Smooth muscle cell (in vitro differentiated cells): ENCODE measurements around the gene TLX3. TPM values are rescaled to one million over a fixed set of nuclear protein-coding genes. Genes with fewer than 3 reads are reported as not detected.

Experiments
- DNase-seq: peaks from one replicate; lab custom pipeline; 2025; ENCODE audit not compliant: unreplicated experiment; lab: John Stamatoyannopoulos, UW
- H2AFZ ChIP-seq: fragments of 200-600 bp; sonication (generic); 2 replicates; pipeline ENCODE4 v1.6.0; 2016; ENCODE audit warnings: antibody characterized with exemption, low read depth, mild to moderate bottlenecking
- H3F3A ChIP-seq: fragments of 200-600 bp; sonication (generic); 2 replicates; pipeline ENCODE4 v1.6.0; 2017; ENCODE audit warnings: antibody characterized with exemption, low read depth
- H3K27ac ChIP-seq: fragments of 200-600 bp; sonication (generic); 2 replicates; pipeline ENCODE4 v1.5.1; 2016; ENCODE audit warnings: low read depth, mild to moderate bottlenecking
- H3K27me3 ChIP-seq: fragments of 200-600 bp; sonication (generic); 2 replicates; pipeline ENCODE4 v1.6.1; 2016; ENCODE audit warnings: low read depth, mild to moderate bottlenecking
- H3K36me3 ChIP-seq: fragments of 200-600 bp; sonication (generic); 2 replicates; pipeline ENCODE4 v1.5.1; 2016; ENCODE audit warnings: low read depth
- H3K4me1 ChIP-seq: fragments of 200-600 bp; sonication (generic); 2 replicates; pipeline ENCODE4 v1.5.1; 2016; ENCODE audit warnings: low read depth
- H3K4me2 ChIP-seq: fragments of 200-600 bp; sonication (generic); 2 replicates; pipeline ENCODE4 v1.6.0; 2016; ENCODE audit warnings: mild to moderate bottlenecking
- H3K4me3 ChIP-seq: fragments of 200-600 bp; sonication (generic); 2 replicates; pipeline ENCODE4 v1.5.1; 2016; ENCODE audit warnings: mild to moderate bottlenecking
- H3K79me2 ChIP-seq: fragments of 200-600 bp; sonication (generic); 2 replicates; pipeline ENCODE4 v1.6.0; 2016; ENCODE audit warnings: low read depth, mild to moderate bottlenecking
- H3K9ac ChIP-seq: fragments of 200-600 bp; sonication (generic); 2 replicates; pipeline ENCODE4 v1.6.0; 2016; ENCODE audit warnings: low read depth
- H3K9me3 ChIP-seq: fragments of 200-600 bp; sonication (generic); replicated peaks from 2 replicates; pipeline ENCODE4 v1.5.1; 2016; ENCODE audit warnings: low read depth
- H4K20me1 ChIP-seq: fragments of 200-600 bp; sonication (generic); 2 replicates; pipeline ENCODE4 v1.6.0; 2016; ENCODE audit warnings: low read depth
- WGBS: methylation state at CpG from one replicate; pipeline ENCODE4 v1.1.7; 2016; ENCODE audit warnings: low lambda C conversion rate; 5-methylcytosine and 5-hydroxymethylcytosine counted together
- polyA plus RNA-seq: library from polyadenylated mRNA; unstranded; fragments of >200 nt; fragmentation: Nextera tagmentation; extraction: Ambion mirVana; gene quantifications from 2 replicates; pipeline ENCODE4 v1.2.1, GENCODE V29; 2016
- total RNA-seq: library from RNA; depleted of rRNA; stranded (reverse); fragments of >200 nt; gene quantifications from 2 replicates; pipeline ENCODE4 v1.2.3, GENCODE V29; 2014
- TF ChIP-seq, protein P1 (sequence below): fragments of 200-600 bp; sonication (generic); IDR thresholded peaks from 2 replicates; pipeline ENCODE4 v1.5.1; 2017; ENCODE audit warnings: borderline replicate concordance, mild to moderate bottlenecking, antibody characterized with exemption; ENCODE audit not compliant: insufficient read depth, poor library complexity, severe bottlenecking

Gene TLX3
- total and polyA plus RNA-seq, 2 experiments from 2014 or later = 0.10 TPM; not detected in 1

DNA sequence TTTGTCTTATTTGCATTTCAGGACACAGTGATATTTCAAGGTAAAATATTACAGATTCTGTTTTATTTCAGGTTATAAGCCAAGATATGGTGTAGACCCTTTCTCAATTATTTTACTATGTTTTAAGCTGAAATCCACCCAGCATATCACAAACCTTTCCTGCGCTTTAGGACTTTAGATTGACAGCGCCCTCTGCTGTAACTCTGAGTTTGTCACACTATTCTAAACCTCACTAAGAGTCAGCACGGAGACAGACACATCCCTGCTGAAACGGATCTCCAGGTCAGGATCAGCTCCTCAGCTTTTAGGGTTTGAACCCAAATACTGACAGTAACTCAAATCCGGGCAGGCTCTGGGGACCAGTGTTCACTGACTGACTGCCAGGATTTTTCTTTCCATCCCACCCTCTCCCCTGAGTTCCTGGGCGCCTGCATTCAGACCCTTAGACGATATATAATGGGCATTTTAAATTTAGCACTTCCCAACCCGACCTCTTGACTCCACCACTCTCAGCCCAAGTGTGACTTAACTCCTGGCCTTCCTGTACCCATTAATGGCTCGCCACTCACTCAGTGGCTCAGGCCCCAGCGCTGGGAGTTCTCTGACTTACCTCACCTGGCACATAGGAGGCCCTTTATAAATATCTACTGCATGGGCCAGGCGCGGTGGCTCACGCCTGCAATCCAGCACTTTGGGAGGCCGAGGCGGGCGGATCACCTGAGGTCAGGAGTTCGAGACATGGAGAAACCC is 33.5 kb downstream of the TLX3 start:
- no peaks in the 10 kb centered on the region for H3K79me2 ChIP-seq
- DNase-seq = no peak
- no peak overlapping the region for H3K4me3 ChIP-seq
- H3K27me3 ChIP-seq = peaks cover 4% of the 10 kb centered on the region
- H3K4me2 ChIP-seq = no peak overlapping the region
- 57% methylated on average over 17 of the region's 17 CpGs for WGBS
- no peaks in the 10 kb centered on the region for H3F3A ChIP-seq
- no peak overlapping the region for H3K27ac ChIP-seq
- no peaks in the 10 kb centered on the region for H3K4me1 ChIP-seq
- H3K9me3 ChIP-seq = no peaks in the 10 kb centered on the region
- no peak overlapping the region for H2AFZ ChIP-seq
- H3K36me3 ChIP-seq = no peaks in the 10 kb centered on the region
- no peaks in the 10 kb centered on the region for H4K20me1 ChIP-seq
- TF ChIP-seq, protein P1, sequence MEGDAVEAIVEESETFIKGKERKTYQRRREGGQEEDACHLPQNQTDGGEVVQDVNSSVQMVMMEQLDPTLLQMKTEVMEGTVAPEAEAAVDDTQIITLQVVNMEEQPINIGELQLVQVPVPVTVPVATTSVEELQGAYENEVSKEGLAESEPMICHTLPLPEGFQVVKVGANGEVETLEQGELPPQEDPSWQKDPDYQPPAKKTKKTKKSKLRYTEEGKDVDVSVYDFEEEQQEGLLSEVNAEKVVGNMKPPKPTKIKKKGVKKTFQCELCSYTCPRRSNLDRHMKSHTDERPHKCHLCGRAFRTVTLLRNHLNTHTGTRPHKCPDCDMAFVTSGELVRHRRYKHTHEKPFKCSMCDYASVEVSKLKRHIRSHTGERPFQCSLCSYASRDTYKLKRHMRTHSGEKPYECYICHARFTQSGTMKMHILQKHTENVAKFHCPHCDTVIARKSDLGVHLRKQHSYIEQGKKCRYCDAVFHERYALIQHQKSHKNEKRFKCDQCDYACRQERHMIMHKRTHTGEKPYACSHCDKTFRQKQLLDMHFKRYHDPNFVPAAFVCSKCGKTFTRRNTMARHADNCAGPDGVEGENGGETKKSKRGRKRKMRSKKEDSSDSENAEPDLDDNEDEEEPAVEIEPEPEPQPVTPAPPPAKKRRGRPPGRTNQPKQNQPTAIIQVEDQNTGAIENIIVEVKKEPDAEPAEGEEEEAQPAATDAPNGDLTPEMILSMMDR = peak; percentile 70
- no peak overlapping the region for H3K9ac ChIP-seq

GRCh38 chr5:171344936-171345608 is 36.0 kb downstream of the TLX3 start:
- no peaks in the 10 kb centered on the region for H3K27me3 ChIP-seq
- no peak overlapping the region for H3K27ac ChIP-seq
- TF ChIP-seq, protein P1 = no peak
- no peaks in the 10 kb centered on the region for H3K9me3 ChIP-seq
- H3K9ac ChIP-seq = no peak overlapping the region
- no peaks in the 10 kb centered on the region for H4K20me1 ChIP-seq
- WGBS = 93% methylated on average over 19 of the region's 19 CpGs
- H3K79me2 ChIP-seq = no peaks in the 10 kb centered on the region
- H3K4me1 ChIP-seq = no peaks in the 10 kb centered on the region
- H3K4me3 ChIP-seq = no peak overlapping the region
- DNase-seq = no peak
- no peak overlapping the region for H3K4me2 ChIP-seq
- no peaks in the 10 kb centered on the region for H3F3A ChIP-seq
- no peaks in the 10 kb centered on the region for H3K36me3 ChIP-seq
- no peak overlapping the region for H2AFZ ChIP-seq

GRCh38 chr5:171351536-171352073 is 42.6 kb downstream of the TLX3 start:
- Histone ChIP-seq H3K4me2 (no peak overlapping the region), H3F3A (no peaks in the 10 kb centered on the region), H3K9me3 (no peaks in the 10 kb centered on the region), H3K4me1 (no peaks in the 10 kb centered on the region), H3K36me3 (no peaks in the 10 kb centered on the region), H3K27ac (no peak overlapping the region), H4K20me1 (no peaks in the 10 kb centered on the region), H3K79me2 (no peaks in the 10 kb centered on the region), H3K9ac (no peak overlapping the region), H3K27me3 (no peaks in the 10 kb centered on the region), H2AFZ (no peak overlapping the region), H3K4me3 (no peak overlapping the region)
- 84% methylated on average over 7 of the region's 7 CpGs for WGBS
- TF ChIP-seq, protein P1 = no peak
- DNase-seq = no peak
